Skin of body (tissue), 2 donors: ENCODE results near the gene PDE4D. TPM values are rescaled to one million over a fixed set of nuclear protein-coding genes. Genes with fewer than 3 reads are reported as not detected.
"Not testable (repeated sequence)": the region's sequence is repeated elsewhere in the genome, so short reads cannot be mapped to it uniquely, and the experiment has no call there.

Source experiments
- DNase-seq: peaks from one replicate; lab custom pipeline; 2025; lab: John Stamatoyannopoulos, UW
- total RNA-seq: library from RNA; depleted of rRNA; stranded (reverse); fragments of >200 nt; gene quantifications from one replicate; pipeline ENCODE4 v1.2.3, GENCODE V29; 2014

PDE4D gene
- total RNA-seq, 1 donor from 2014 or later, result 39.7 TPM

- no peak for DNase-seq
These were observed 463.4 kb downstream of the PDE4D start for GRCh38 chr5:59430066-59430685.

- no peak for DNase-seq
These were observed 465.1 kb downstream of the PDE4D start for GRCh38 chr5:59428391-59428790.

GRCh38 chr5:59424515-59424914 is 469.0 kb downstream of the PDE4D start:
- DNase-seq, result no peak

- DNase-seq, result no peak
These were observed 470.5 kb downstream of the PDE4D start for GRCh38 chr5:59423021-59423420.

GRCh38 chr5:59421986-59422941 is 471.3 kb downstream of the PDE4D start:
- peak; percentile 3 for DNase-seq

- no peak for DNase-seq
These were observed 472.9 kb downstream of the PDE4D start for GRCh38 chr5:59420596-59420995.

- DNase-seq, result no peak
These were observed 474.7 kb downstream of the PDE4D start for GRCh38 chr5:59418808-59419207.

- DNase-seq, result peak; percentile 39
These were observed 477.1 kb downstream of the PDE4D start for GRCh38 chr5:59416451-59416850.

GRCh38 chr5:59416026-59416425 is 477.5 kb downstream of the PDE4D start:
- peak; percentile 34 for DNase-seq

GRCh38 chr5:59412428-59412827 is 481.1 kb downstream of the PDE4D start:
- DNase-seq, result no peak

- not testable (repeated sequence) for DNase-seq
These were observed 484.5 kb downstream of the PDE4D start for GRCh38 chr5:59408997-59409396.

- DNase-seq, result no peak
These were observed 485.6 kb downstream of the PDE4D start for GRCh38 chr5:59407967-59408366.

- no peak for DNase-seq
These were observed 491.9 kb downstream of the PDE4D start for GRCh38 chr5:59401637-59402036.

- not testable (repeated sequence) for DNase-seq
These were observed 498.6 kb downstream of the PDE4D start for GRCh38 chr5:59394956-59395355.

GRCh38 chr5:59393585-59394420 is 499.7 kb downstream of the PDE4D start:
- no peak for DNase-seq

GRCh38 chr5:59391576-59391975 is 501.9 kb downstream of the PDE4D start:
- no peak for DNase-seq

GRCh38 chr5:59390989-59391388 is 502.5 kb downstream of the PDE4D start:
- DNase-seq, result no peak

GRCh38 chr5:59390074-59390659 is 503.4 kb downstream of the PDE4D start:
- DNase-seq, result peak; percentile 10

GRCh38 chr5:59387127-59387526 is 506.4 kb downstream of the PDE4D start:
- DNase-seq, result no peak

GRCh38 chr5:59385700-59386099 is 507.8 kb downstream of the PDE4D start:
- DNase-seq, result no peak

- peak; percentile 51 for DNase-seq
These were observed 513.1 kb downstream of the PDE4D start for GRCh38 chr5:59380350-59380951.
